M059J (cell line): ENCODE results near the gene PACRG. TPM values are rescaled to one million over a fixed set of nuclear protein-coding genes. Genes with fewer than 3 reads are reported as not detected.
A peak's percentile ranks its signal among the peaks of the same experiment; 100 is the strongest.

Source experiments
- DNase-seq: peaks from one replicate; pipeline ENCODE4 v3.0.0-alpha.2; 2012; ENCODE audit warnings: low read depth
- total RNA-seq: library from RNA; depleted of rRNA; stranded (reverse); fragments of >200 nt; shearing (Covaris generic); gene quantifications from 2 replicates; pipeline ENCODE4 v1.2.3, GENCODE V29; 2014

Gene PACRG
- total RNA-seq, 1 experiment from 2014 or later, result 0.12 TPM

- no peak for DNase-seq
Measured at GRCh38 chr6:163333038-163333437, 605.3 kb downstream of the PACRG start.

GRCh38 chr6:163333701-163334663 lies 606.2 kb downstream of the PACRG start:
- DNase-seq, result no peak

GRCh38 chr6:163335056-163335455 lies 607.3 kb downstream of the PACRG start:
- DNase-seq, result no peak

- DNase-seq, result no peak
Measured at GRCh38 chr6:163335671-163336545, 608.1 kb downstream of the PACRG start.

GRCh38 chr6:163336961-163337360 lies 609.2 kb downstream of the PACRG start:
- no peak for DNase-seq

- DNase-seq, result no peak
Measured at GRCh38 chr6:163337958-163338357, 610.2 kb downstream of the PACRG start.

GRCh38 chr6:163338671-163339405 lies 611.1 kb downstream of the PACRG start:
- DNase-seq, result peak; percentile 62

GRCh38 chr6:163339466-163339865 lies 611.7 kb downstream of the PACRG start:
- DNase-seq, result no peak

- no peak for DNase-seq
Measured at GRCh38 chr6:163340201-163340887, 612.6 kb downstream of the PACRG start.

GRCh38 chr6:163341224-163342061 lies 613.7 kb downstream of the PACRG start:
- DNase-seq, result no peak

GRCh38 chr6:163342571-163343539 lies 615.1 kb downstream of the PACRG start:
- DNase-seq, result no peak

GRCh38 chr6:163343609-163344008 lies 615.8 kb downstream of the PACRG start:
- no peak for DNase-seq

- no peak for DNase-seq
Measured at GRCh38 chr6:163344411-163344810, 616.6 kb downstream of the PACRG start.

- DNase-seq, result no peak
Measured at GRCh38 chr6:163345931-163346330, 618.2 kb downstream of the PACRG start.

GRCh38 chr6:163346497-163346961 lies 618.8 kb downstream of the PACRG start:
- no peak for DNase-seq

- peak; percentile 22 for DNase-seq
Measured at GRCh38 chr6:163347021-163347446, 619.3 kb downstream of the PACRG start.

GRCh38 chr6:163348789-163349680 lies 621.3 kb downstream of the PACRG start:
- peak; percentile 32 for DNase-seq

GRCh38 chr6:163349696-163350095 lies 621.9 kb downstream of the PACRG start:
- no peak for DNase-seq
